AG04450 (cell line): ENCODE results near the gene ANKRD26. TPM values are rescaled to one million over a fixed set of nuclear protein-coding genes. Genes with fewer than 3 reads are reported as not detected.

Experiments used
- CTCF ChIA-PET: fragments of 300-600, 350-600 bp; formaldehyde crosslinking; extraction: SDS; loops from one replicate; lab custom pipeline; 2022; ENCODE audit warnings: antibody characterized with exemption, inconsistent platforms; lab: Charles Lee
- POLR2A ChIA-PET: fragments of 350-600 bp; formaldehyde crosslinking; extraction: SDS; loops from one replicate; lab custom pipeline; 2021; ENCODE audit warnings: antibody characterized with exemption, inconsistent platforms; lab: Yijun Ruan, JAX
- DNase-seq: peaks from one replicate; pipeline ENCODE4 v3.0.0-alpha.2; 2011; ENCODE audit warnings: low read depth, low spot score
- H3K27ac ChIP-seq: one replicate; pipeline ENCODE4 v1.5.1; 2012; ENCODE audit warnings: low read depth, low read length, control low read depth
- H3K27me3 ChIP-seq: one replicate; pipeline ENCODE4 v1.6.0; 2012; ENCODE audit warnings: low read length; ENCODE audit not compliant: control insufficient read depth, insufficient read depth
- H3K4me3 ChIP-seq: 2 replicates; pipeline ENCODE4 v1.5.1; 2011; ENCODE audit warnings: mild to moderate bottlenecking, low read depth, low read length, control low read depth
- H3K9me3 ChIP-seq: 2 replicates; pipeline ENCODE4 v1.5.1; 2012; ENCODE audit warnings: low read length; ENCODE audit not compliant: control insufficient read depth, insufficient read depth
- polyA plus RNA-seq: library from polyadenylated mRNA; depleted of rRNA; stranded (reverse); fragments of >200 nt; gene quantifications from 2 replicates; pipeline ENCODE4 v1.2.3, GENCODE V29; 2011
- TF ChIP-seq, protein P1 (sequence below): IDR thresholded peaks from 2 replicates; pipeline ENCODE4 v1.5.1; 2011; ENCODE audit warnings: low read depth, low read length, control low read depth, inconsistent platforms

Gene ANKRD26
- polyA plus RNA-seq, 1 experiment = 3.6 TPM

- ChIA-PET CTCF (interaction anchor here (1.1 kb wide), 1 partner anchor 20 kb away, joined by 6 read pairs; the partner anchor contains the start of gene YME1L1), POLR2A (no interaction called here)
- H3K4me3 ChIP-seq = no peak overlapping the region
- H3K9me3 ChIP-seq = no peaks in the 10 kb centered on the region
- no peak for DNase-seq
- H3K27me3 ChIP-seq = no peaks in the 10 kb centered on the region
- TF ChIP-seq, protein P1, sequence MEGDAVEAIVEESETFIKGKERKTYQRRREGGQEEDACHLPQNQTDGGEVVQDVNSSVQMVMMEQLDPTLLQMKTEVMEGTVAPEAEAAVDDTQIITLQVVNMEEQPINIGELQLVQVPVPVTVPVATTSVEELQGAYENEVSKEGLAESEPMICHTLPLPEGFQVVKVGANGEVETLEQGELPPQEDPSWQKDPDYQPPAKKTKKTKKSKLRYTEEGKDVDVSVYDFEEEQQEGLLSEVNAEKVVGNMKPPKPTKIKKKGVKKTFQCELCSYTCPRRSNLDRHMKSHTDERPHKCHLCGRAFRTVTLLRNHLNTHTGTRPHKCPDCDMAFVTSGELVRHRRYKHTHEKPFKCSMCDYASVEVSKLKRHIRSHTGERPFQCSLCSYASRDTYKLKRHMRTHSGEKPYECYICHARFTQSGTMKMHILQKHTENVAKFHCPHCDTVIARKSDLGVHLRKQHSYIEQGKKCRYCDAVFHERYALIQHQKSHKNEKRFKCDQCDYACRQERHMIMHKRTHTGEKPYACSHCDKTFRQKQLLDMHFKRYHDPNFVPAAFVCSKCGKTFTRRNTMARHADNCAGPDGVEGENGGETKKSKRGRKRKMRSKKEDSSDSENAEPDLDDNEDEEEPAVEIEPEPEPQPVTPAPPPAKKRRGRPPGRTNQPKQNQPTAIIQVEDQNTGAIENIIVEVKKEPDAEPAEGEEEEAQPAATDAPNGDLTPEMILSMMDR = no peak
- no peak overlapping the region for H3K27ac ChIP-seq
Measured at GRCh38 chr10:27134371-27134770, 34.1 kb upstream of the ANKRD26 start.

DNA sequence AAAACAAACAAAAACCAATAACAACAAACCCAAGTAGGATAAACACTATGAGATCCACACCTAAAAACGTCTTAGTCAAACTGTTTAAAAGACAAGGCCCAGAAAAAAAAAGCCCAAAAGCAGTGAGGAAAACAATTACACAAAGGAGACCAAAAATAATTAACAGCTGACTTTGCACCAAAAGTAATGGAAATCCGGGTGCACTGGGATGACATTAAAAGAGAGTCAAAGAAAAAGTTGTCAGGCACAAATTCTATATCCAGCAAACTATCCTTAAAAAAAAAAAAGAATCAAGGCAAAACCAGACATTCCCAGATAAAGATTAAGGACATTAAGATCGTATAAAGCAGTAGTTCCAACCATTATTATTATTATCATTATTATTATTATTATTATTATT lies 7.9 kb upstream of the ANKRD26 start:
- TF ChIP-seq, protein P1 = no peak
- peaks cover 5% of the 10 kb centered on the region; the same call in 1 of the 2 replicates for H3K9me3 ChIP-seq
- no peak for DNase-seq
- H3K27ac ChIP-seq = no peak overlapping the region
- POLR2A ChIA-PET = no interaction called here
- no peak overlapping the region for H3K4me3 ChIP-seq
- no peaks in the 10 kb centered on the region for H3K27me3 ChIP-seq
- CTCF ChIA-PET = interaction anchor here (1.4 kb wide), 1 partner anchor 127 kb away, joined by 3 read pairs; no protein-coding TSS in a partner anchor

DNA sequence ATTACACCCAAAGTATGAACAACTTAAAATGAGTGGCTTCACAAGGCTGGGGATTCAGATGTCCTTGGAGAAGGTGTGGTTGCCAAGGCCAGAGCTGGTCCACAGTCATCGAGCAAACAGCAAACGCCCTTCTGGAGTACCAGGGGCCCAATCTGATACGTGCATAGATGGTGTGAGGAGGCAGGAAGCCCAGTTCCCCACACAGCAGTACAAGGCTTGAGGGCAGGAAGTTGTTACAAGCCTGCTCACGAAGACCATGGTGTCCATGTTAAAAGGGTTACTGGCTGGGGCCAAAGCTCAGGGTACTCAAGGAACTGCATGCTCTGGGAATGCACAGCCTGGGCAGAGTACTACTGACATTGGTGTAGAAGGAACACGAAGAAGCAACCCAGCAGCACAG lies 4.6 kb upstream of the ANKRD26 start:
- ChIA-PET POLR2A (interaction anchor here (0.7 kb wide), 1 partner anchor 181 kb away, joined by 5 read pairs; no protein-coding TSS in a partner anchor), CTCF (interaction anchor here (1.0 kb wide), 1 partner anchor 118 kb away, joined by 5 read pairs; no protein-coding TSS in a partner anchor)
- Histone ChIP-seq H3K9me3 (peaks cover 5% of the 10 kb centered on the region; the same call in 1 of the 2 replicates), H3K27ac (no peak overlapping the region), H3K4me3 (no peak overlapping the region), H3K27me3 (no peaks in the 10 kb centered on the region)
- TF ChIP-seq, protein P1 = no peak
- no peak for DNase-seq

DNA sequence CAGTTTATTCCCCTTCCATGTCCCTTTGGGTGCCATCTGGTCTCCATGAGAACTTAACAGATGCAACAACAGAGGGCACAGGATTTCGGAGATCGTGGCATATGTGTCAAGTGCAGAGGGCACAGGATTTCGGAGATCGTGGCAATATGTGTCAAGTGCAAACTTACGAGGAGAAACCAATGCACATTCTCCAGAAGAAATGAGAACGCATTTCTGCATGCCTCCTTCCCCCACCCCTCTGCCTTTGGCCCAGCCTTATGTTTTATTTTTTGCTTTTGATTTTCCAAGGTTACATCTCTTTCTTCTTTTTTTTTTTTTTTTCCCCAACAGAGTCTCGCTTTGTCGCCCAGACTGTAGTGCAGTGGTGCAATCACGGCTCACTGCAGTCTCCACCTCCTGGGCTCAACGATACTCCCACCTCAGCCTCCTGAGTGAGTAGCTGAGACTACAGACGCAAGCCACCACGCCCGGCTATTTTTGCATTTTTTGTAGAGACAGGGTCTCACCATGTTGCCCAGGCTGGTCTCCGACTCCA lies 586 bp upstream of the ANKRD26 start:
- TF ChIP-seq, protein P1 = no peak
- Histone ChIP-seq H3K4me3 (peak overlapping the region; percentile 85), H3K27me3 (no peaks in the 10 kb centered on the region), H3K9me3 (no peaks in the 10 kb centered on the region), H3K27ac (peak overlapping the region; percentile 87)
- CTCF ChIA-PET = no interaction called here
- POLR2A ChIA-PET = no interaction called here
- no peak for DNase-seq

DNA sequence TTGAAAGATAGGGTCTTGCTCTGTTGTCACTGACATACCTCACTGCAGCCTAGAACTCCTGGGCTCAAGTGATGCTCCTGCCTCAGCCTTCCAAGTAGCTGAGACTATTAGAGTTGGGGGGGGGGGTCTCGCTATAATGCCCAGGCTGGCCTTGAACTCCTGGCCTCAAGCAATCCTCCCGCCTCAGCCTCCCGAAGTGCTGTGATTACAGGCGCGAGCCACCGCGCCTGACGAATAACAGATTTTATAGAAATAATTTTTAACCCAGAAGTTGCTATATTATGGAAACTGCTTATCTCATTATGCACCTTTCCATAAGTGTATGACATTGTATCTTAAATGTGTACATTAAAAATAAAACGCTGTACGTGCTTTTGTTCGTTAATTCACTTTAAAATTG lies 846 bp downstream of the ANKRD26 start:
- CTCF ChIA-PET = no interaction called here
- peak overlapping the region; percentile 85 for H3K4me3 ChIP-seq
- POLR2A ChIA-PET = no interaction called here
- H3K27me3 ChIP-seq = no peaks in the 10 kb centered on the region
- H3K27ac ChIP-seq = peak overlapping the region; percentile 87
- H3K9me3 ChIP-seq = no peaks in the 10 kb centered on the region
- DNase-seq = no peak
- TF ChIP-seq, protein P1 = no peak
